Measurements from ENCODE around the gene ENTREP3. TPM values are rescaled to one million over a fixed set of nuclear protein-coding genes. Genes with fewer than 3 reads are reported as not detected.
"Not testable (repeated sequence)": the region's sequence is repeated elsewhere in the genome, so short reads cannot be mapped to it uniquely, and the experiment has no call there.

The ENTREP3 gene
- total RNA-seq, 2 experiments from 2014 or later: 41.1 to 42.2 TPM

GRCh38 chr1:155223047-155223446, 32.2 kb downstream of the ENTREP3 start:
- no peaks in the 10 kb centered on the region for H3K27me3 Mint-ChIP-seq
- DNase-seq (no peak), ATAC-seq (no peak)
- CTCF ChIA-PET: interaction anchor here (1.5 to 4.0 kb wide), 4 partner anchors 14 to 49 kb away, joined by 4 to 23 read pairs (median 17); partner anchors contain the start of genes KRTCAP2, THBS3 and TRIM46
- no peak overlapping the region for H3K27ac Mint-ChIP-seq
- H3K36me3 Mint-ChIP-seq (ENCODE audit: low read depth): peaks cover 6% of the 10 kb centered on the region
- peaks cover 39% of the 10 kb centered on the region for H3K4me1 Mint-ChIP-seq (ENCODE audit: low read depth)
- POLR2A ChIA-PET: interaction anchor here (1.0 to 1.6 kb wide), 4 partner anchors 14 to 49 kb away, joined by 3 to 7 read pairs (median 4); partner anchors contain the start of genes MTX1 and THBS3
- no peaks in the 10 kb centered on the region for H3K9me3 Mint-ChIP-seq
- intact Hi-C loops (cut with micrococcal nuclease): no loop called here
- H3K4me3 Mint-ChIP-seq: no peak overlapping the region
- no peak for TF ChIP-seq CTCF (IDR thresholded peaks at IDR 0.05)

- ChIA-PET CTCF (interaction anchor here (1.2 kb wide), 1 partner anchor 13 kb away, joined by 4 read pairs; the partner anchor contains the start of gene THBS3), POLR2A (interaction anchor here (1.2 kb wide), 1 partner anchor 27 kb away, joined by 3 read pairs; no protein-coding TSS in a partner anchor)
- H3K4me1 Mint-ChIP-seq (ENCODE audit: low read depth): peaks cover 24% of the 10 kb centered on the region
- H3K4me3 Mint-ChIP-seq; ATAC-seq; H3K27me3 Mint-ChIP-seq; H3K27ac Mint-ChIP-seq; DNase-seq; H3K36me3 Mint-ChIP-seq (ENCODE audit: low read depth); H3K9me3 Mint-ChIP-seq; intact Hi-C loops (cut with micrococcal nuclease): not testable (repeated sequence)
Observed at GRCh38 chr1:155220211-155220965, 34.9 kb downstream of the ENTREP3 start.

- DNase-seq (no peak), ATAC-seq (peak; percentile 30)
- no peaks in the 10 kb centered on the region for H3K9me3 Mint-ChIP-seq
- intact Hi-C loops (cut with micrococcal nuclease): no loop called here
- ChIA-PET CTCF (interaction anchor here (0.8 to 1.5 kb wide), 4 partner anchors 13 to 44 kb away, joined by 3 to 5 read pairs (median 4); no protein-coding TSS in a partner anchor), POLR2A (interaction anchor here (0.7 to 1.2 kb wide), 4 partner anchors 10 to 26 kb away, joined by 3 to 5 read pairs (median 4); partner anchors contain the start of gene THBS3)
- peaks cover 18% of the 10 kb centered on the region for H3K4me1 Mint-ChIP-seq (ENCODE audit: low read depth)
- peaks cover 3% of the 10 kb centered on the region for H3K36me3 Mint-ChIP-seq (ENCODE audit: low read depth)
- peak overlapping the region; percentile 49 for H3K27ac Mint-ChIP-seq
- H3K27me3 Mint-ChIP-seq: no peaks in the 10 kb centered on the region
- no peak for TF ChIP-seq CTCF (IDR thresholded peaks at IDR 0.05)
- no peak overlapping the region for H3K4me3 Mint-ChIP-seq
Observed at GRCh38 chr1:155219592-155220031, 35.7 kb downstream of the ENTREP3 start.

DNA sequence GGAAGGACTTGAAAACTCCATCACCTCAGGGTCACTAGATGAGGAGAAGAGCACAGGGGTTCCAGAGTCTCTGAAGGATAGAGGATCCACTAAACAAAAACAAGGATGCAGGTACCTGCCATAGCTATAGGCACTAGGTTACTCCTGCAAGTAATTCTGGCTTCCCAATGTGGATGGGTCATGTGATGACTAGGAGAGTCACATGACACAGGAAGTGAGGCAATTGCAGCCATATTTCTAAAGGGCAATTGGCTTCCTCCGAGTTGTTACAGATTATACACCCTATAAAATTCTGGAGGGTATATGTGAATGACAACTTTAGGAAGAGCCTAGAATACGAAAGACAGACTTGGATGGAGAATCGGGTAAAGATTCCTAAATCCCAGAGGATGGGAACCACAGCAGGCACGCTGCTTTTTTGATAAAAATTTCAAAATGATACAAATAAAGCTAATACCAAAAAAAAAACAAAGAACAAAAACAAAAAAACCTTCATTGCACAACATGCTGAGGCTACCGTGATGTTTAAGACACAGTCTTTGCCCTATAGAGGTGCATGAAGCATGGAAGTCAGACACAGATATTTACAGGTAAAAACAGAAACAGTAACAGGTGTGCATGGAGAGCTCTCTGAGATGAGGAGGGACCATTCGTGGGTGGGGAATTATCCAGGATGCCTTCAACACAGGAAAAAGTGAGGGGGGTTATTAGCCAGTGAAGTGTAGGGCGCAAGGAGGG, 36.3 kb downstream of the ENTREP3 start:
- ATAC-seq (peak; percentile 32), DNase-seq (peak; percentile 42)
- Mint-ChIP-seq H3K9me3 (no peaks in the 10 kb centered on the region), H3K27me3 (no peaks in the 10 kb centered on the region), H3K4me1 (ENCODE audit: low read depth) (peaks cover 16% of the 10 kb centered on the region), H3K4me3 (no peak overlapping the region), H3K27ac (peak overlapping the region; percentile 49), H3K36me3 (ENCODE audit: low read depth) (peaks cover 3% of the 10 kb centered on the region)
- ChIA-PET CTCF (interaction anchor here (0.7 to 1.5 kb wide), 6 partner anchors 12 to 103 kb away, joined by 3 to 5 read pairs (median 4); no protein-coding TSS in a partner anchor), POLR2A (interaction anchor here (0.7 to 1.2 kb wide), 5 partner anchors 9 to 26 kb away, joined by 3 to 5 read pairs (median 3); partner anchors contain the start of gene THBS3)
- TF ChIP-seq CTCF (IDR thresholded peaks at IDR 0.05): no peak
- intact Hi-C loops (cut with micrococcal nuclease): no loop called here

DNA sequence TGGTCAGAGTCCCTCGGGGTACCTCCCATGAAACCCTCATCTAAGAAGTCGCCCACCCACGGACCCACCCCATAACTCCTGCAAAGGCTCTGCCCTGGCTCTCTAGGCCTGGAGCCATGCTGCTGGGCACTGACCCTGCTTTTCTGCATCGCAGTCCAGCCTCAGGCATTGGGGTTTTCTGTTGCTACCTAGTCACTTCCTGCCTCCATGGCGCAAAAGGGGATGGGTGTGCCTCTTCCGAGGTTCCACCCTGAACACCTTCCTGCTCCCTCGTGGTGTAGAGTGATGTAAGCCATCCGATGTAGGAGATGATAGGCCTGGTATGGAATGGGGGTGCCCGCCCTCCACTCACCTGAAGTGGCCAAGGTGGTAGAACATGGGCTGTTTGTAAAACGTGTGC, 40.6 kb downstream of the ENTREP3 start:
- peaks cover 22% of the 10 kb centered on the region for H3K4me1 Mint-ChIP-seq (ENCODE audit: low read depth)
- ATAC-seq: peak; percentile 34
- POLR2A ChIA-PET; H3K36me3 Mint-ChIP-seq (ENCODE audit: low read depth); H3K27me3 Mint-ChIP-seq; intact Hi-C loops (cut with micrococcal nuclease); DNase-seq; H3K4me3 Mint-ChIP-seq; H3K9me3 Mint-ChIP-seq; CTCF ChIA-PET: not testable (repeated sequence)
- H3K27ac Mint-ChIP-seq: peak overlapping the region; percentile 0

DNA sequence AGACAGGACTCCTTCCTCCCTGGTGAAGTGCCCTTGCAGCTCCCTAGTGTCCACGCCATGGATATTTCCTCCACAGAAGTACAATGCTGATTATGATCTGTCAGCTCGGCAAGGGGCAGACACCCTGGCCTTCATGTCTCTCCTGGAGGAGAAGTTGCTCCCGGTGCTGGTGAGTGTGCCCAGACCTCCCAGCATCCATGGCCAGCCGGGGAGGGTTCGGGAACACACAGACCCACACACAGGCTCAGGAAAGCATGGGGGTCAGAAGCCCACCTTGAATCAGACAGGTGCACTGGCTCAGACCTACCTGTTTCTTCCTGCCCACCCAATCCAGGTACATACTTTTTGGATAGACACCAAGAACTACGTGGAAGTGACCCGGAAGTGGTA, 43.2 kb downstream of the ENTREP3 start:
- ATAC-seq; DNase-seq; POLR2A ChIA-PET; H3K27me3 Mint-ChIP-seq; H3K27ac Mint-ChIP-seq; intact Hi-C loops (cut with micrococcal nuclease); H3K9me3 Mint-ChIP-seq; H3K4me3 Mint-ChIP-seq; H3K36me3 Mint-ChIP-seq (ENCODE audit: low read depth): not testable (repeated sequence)
- CTCF ChIA-PET: interaction anchor here (1.3 to 7.4 kb wide), 2 partner anchors 13 to 39 kb away, joined by 4 to 47 read pairs; no protein-coding TSS in a partner anchor
- peaks cover 25% of the 10 kb centered on the region for H3K4me1 Mint-ChIP-seq (ENCODE audit: low read depth)

DNA sequence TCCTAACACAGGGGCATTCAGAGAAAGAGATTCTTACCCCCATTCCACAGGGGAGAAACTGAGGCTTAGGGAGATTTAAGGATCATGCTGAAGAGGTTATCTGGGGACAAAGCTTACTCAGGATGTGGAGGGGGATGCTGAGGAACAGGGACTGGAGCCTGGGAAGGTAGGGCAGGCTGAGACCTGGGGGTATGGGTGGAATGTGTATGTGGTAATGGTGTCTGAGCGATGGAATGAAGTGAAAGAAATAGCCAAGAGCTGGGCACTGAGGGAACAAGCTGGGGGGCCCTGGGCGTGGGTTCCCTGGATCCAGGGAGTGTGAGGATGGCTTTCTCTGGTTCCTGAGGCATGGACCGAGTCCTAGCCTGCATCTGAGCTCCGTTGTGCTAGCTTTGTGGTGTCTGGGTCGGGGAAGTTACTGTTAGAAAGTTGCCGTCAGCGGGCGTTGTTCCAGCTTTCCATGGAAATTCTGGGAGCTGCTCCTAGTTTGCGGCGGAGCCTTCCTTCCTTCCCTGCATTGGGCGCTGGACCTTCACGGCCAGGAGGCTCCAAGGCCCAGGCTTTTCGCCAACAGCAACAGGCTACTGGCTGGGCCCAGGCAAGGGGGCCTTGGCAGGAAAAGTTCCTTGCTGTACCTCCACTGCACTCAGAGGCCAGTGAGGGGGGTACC, 43.8 kb downstream of the ENTREP3 start:
- ATAC-seq; H3K27me3 Mint-ChIP-seq; H3K4me3 Mint-ChIP-seq; H3K27ac Mint-ChIP-seq; intact Hi-C loops (cut with micrococcal nuclease); H3K36me3 Mint-ChIP-seq (ENCODE audit: low read depth); H3K9me3 Mint-ChIP-seq; DNase-seq: not testable (repeated sequence)
- POLR2A ChIA-PET: interaction anchor here (0.7 kb wide), 1 partner anchor 19 kb away, joined by 3 read pairs; no protein-coding TSS in a partner anchor
- CTCF ChIA-PET: interaction anchor here (1.3 to 7.4 kb wide), 2 partner anchors 13 to 39 kb away, joined by 4 to 47 read pairs; no protein-coding TSS in a partner anchor
- peaks cover 29% of the 10 kb centered on the region for H3K4me1 Mint-ChIP-seq (ENCODE audit: low read depth)
